KMS-11 (cell line): Measurements from ENCODE around the gene FRAS1.

Source experiments
- H2AFZ ChIP-seq: fragments of 200-600 bp; sonication (generic); 2 replicates; pipeline ENCODE4 v1.6.1; 2016; ENCODE audit warnings: antibody characterized with exemption, mixed run types, low read depth
- H3K27ac ChIP-seq: fragments of 200-600 bp; sonication (generic); 2 replicates; pipeline ENCODE4 v1.6.1; 2016; ENCODE audit warnings: mild to moderate bottlenecking, mixed run types
- H3K27me3 ChIP-seq: fragments of 200-600 bp; sonication (generic); 2 replicates; pipeline ENCODE4 v1.6.1; 2017; ENCODE audit warnings: mild to moderate bottlenecking, low read depth, mixed run types, moderate library complexity; ENCODE audit not compliant: insufficient read depth
- H3K36me3 ChIP-seq: fragments of 200-600 bp; sonication (generic); 2 replicates; pipeline ENCODE4 v1.6.1; 2017; ENCODE audit warnings: mild to moderate bottlenecking, mixed run types; ENCODE audit not compliant: insufficient read depth
- H3K4me1 ChIP-seq: fragments of 200-600 bp; sonication (generic); 2 replicates; pipeline ENCODE4 v1.6.1; 2016; ENCODE audit warnings: mild to moderate bottlenecking, low read depth, mixed run types; ENCODE audit not compliant: poor library complexity, severe bottlenecking
- H3K4me2 ChIP-seq: fragments of 200-600 bp; sonication (generic); 2 replicates; pipeline ENCODE4 v1.7.0; 2016; ENCODE audit warnings: mild to moderate bottlenecking, mixed run types
- H3K4me3 ChIP-seq: fragments of 200-600 bp; sonication (generic); IDR thresholded peaks from 2 replicates; pipeline ENCODE4 v1.6.1; 2017; ENCODE audit warnings: low read depth, low read length, mixed read lengths; ENCODE audit not compliant: insufficient read depth
- H3K79me2 ChIP-seq: fragments of 200-600 bp; sonication (generic); 2 replicates; pipeline ENCODE4 v1.6.1; 2016; ENCODE audit warnings: low read depth, mixed run types; ENCODE audit not compliant: insufficient read depth
- H3K9ac ChIP-seq: fragments of 200-600 bp; sonication (generic); 2 replicates; pipeline ENCODE4 v1.6.1; 2016; ENCODE audit warnings: mild to moderate bottlenecking, mixed run types
- H4K20me1 ChIP-seq: fragments of 200-600 bp; sonication (generic); 2 replicates; pipeline ENCODE4 v1.6.1; 2016; ENCODE audit warnings: mild to moderate bottlenecking, mixed run types; ENCODE audit not compliant: insufficient read depth
- TF ChIP-seq, protein P1 (sequence below): fragments of 200-600 bp; sonication (generic); conservative IDR thresholded peaks from 2 replicates; pipeline ENCODE4 v1.6.1; 2017; ENCODE audit warnings: low read depth, mild to moderate bottlenecking, antibody characterized with exemption, low read length, moderate library complexity, mixed read lengths

Gene FRAS1

DNA sequence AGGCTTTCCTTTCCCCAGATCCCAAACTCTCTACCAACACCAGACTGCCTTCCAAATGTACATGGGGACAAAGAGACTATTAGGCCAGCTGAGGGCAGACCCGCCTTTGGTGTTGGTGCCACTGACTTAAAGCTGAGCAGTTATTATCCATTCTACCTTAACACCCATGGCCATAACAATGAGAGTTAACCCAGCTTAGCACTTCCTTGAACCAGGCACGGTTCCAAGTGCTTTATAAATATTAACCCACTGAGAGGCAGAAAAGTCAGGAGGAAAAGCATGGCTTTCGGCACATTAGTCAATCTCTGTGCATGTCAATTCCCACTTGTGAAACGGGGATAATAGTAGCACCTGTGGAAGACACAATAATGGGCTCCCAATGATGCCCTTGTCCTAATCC, 251.4 kb downstream of the FRAS1 start:
- no peaks in the 10 kb centered on the region for H3K36me3 ChIP-seq
- TF ChIP-seq, protein P1, sequence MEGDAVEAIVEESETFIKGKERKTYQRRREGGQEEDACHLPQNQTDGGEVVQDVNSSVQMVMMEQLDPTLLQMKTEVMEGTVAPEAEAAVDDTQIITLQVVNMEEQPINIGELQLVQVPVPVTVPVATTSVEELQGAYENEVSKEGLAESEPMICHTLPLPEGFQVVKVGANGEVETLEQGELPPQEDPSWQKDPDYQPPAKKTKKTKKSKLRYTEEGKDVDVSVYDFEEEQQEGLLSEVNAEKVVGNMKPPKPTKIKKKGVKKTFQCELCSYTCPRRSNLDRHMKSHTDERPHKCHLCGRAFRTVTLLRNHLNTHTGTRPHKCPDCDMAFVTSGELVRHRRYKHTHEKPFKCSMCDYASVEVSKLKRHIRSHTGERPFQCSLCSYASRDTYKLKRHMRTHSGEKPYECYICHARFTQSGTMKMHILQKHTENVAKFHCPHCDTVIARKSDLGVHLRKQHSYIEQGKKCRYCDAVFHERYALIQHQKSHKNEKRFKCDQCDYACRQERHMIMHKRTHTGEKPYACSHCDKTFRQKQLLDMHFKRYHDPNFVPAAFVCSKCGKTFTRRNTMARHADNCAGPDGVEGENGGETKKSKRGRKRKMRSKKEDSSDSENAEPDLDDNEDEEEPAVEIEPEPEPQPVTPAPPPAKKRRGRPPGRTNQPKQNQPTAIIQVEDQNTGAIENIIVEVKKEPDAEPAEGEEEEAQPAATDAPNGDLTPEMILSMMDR = no peak
- no peaks in the 10 kb centered on the region for H3K27me3 ChIP-seq
- H3K27ac ChIP-seq = no peak overlapping the region
- H3K4me2 ChIP-seq = no peak overlapping the region
- no peaks in the 10 kb centered on the region for H3K79me2 ChIP-seq
- no peak overlapping the region for H2AFZ ChIP-seq
- no peak overlapping the region for H3K9ac ChIP-seq
- H3K4me1 ChIP-seq = peaks cover 15% of the 10 kb centered on the region
- no peaks in the 10 kb centered on the region for H4K20me1 ChIP-seq
- no peak overlapping the region for H3K4me3 ChIP-seq

DNA sequence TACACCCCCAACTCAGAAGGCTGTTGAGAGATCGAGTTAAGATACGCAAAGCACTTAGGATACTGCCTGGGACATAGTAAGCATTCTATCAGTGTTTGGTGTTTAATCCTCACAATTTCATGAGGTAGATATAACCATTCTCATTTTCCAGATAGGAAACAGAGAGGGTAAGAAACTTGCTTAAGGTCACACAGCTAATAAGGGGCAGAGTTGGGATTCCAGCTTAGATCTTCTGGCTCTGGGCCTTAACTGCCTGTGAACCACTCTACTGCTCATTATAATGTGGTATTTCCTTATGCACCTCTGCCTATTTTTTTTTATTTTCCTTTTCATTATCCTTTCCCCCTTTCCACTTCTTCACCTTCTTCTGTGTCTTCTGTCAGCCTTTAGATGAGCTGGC, 252.2 kb downstream of the FRAS1 start:
- Histone ChIP-seq H3K36me3 (no peaks in the 10 kb centered on the region), H4K20me1 (no peaks in the 10 kb centered on the region), H3K27ac (no peak overlapping the region), H3K4me1 (peaks cover 24% of the 10 kb centered on the region), H2AFZ (no peak overlapping the region), H3K79me2 (no peaks in the 10 kb centered on the region), H3K27me3 (no peaks in the 10 kb centered on the region), H3K4me3 (no peak overlapping the region), H3K4me2 (no peak overlapping the region), H3K9ac (no peak overlapping the region)
- TF ChIP-seq, protein P1 = no peak

DNA sequence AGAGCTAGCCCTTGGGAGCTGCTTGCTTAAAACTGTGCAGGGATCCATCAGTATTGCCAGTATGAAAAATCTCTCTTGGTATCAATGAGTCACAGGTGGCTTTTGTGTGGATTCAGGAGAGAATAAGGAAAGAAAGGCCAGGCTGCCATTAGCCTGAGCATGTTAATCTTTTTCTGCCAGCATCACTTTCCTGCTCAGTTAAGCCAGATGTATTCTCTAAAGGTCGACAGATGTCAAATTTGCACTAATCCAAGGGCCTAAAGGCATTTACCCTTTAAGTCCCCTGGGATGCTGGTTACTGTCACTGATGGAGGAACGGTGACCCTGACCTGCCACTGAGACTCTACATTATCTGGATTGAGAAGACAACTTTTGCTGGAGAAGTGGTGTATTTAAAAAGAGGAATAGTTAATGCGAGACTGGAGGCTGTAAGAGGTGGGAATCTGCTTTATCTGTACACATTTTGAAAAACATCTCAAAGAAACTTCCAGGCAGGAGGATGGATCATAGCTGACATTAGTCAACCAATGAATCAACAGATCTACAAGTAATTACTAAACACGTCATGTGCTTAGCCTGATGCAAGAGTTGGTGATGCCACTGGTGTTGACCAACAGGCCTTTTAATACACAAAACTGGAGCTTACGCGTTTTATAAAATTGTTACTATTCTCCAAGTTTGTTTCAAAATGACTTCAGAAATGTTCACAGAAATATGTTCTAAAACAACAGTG, 253.1 kb downstream of the FRAS1 start:
- Histone ChIP-seq H3K27me3 (no peaks in the 10 kb centered on the region), H3K27ac (no peak overlapping the region), H3K9ac (no peak overlapping the region), H3K36me3 (no peaks in the 10 kb centered on the region), H3K4me1 (peaks cover 28% of the 10 kb centered on the region), H2AFZ (no peak overlapping the region), H3K79me2 (no peaks in the 10 kb centered on the region), H3K4me2 (no peak overlapping the region), H4K20me1 (no peaks in the 10 kb centered on the region), H3K4me3 (no peak overlapping the region)
- TF ChIP-seq, protein P1 = no peak

DNA sequence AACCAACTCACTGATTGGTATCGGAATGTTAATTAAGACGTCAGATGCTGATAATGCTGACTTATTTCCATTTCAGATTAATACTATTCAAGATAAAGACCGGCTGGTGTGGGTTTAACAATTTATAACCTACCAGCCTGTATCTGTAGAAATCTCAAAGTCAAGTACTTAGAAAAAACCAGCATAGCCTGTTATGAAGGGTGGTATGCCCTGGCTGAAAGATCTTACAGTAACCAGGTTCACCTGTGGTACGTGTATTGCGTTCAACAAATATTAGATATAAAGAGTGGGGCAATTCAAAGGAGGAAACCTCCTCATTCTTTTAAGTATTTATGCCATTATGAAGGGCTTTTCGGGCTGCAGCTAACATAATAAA, 253.6 kb downstream of the FRAS1 start:
- Histone ChIP-seq H3K4me3 (no peak overlapping the region), H3K36me3 (no peaks in the 10 kb centered on the region), H3K9ac (no peak overlapping the region), H3K4me1 (peaks cover 28% of the 10 kb centered on the region), H3K27me3 (no peaks in the 10 kb centered on the region), H3K27ac (no peak overlapping the region), H3K4me2 (no peak overlapping the region), H3K79me2 (no peaks in the 10 kb centered on the region), H4K20me1 (no peaks in the 10 kb centered on the region), H2AFZ (no peak overlapping the region)
- TF ChIP-seq, protein P1 = no peak
